LNCAP (cell line): Measurements from ENCODE around the gene MICAL3.

Experiments used
- TF ChIP-seq, protein P1 (sequence below): fragments of 450-650 bp; IDR thresholded peaks from 2 replicates; pipeline ENCODE4 v1.5.1; 2017; ENCODE audit warnings: mild to moderate bottlenecking

The MICAL3 gene

DNA sequence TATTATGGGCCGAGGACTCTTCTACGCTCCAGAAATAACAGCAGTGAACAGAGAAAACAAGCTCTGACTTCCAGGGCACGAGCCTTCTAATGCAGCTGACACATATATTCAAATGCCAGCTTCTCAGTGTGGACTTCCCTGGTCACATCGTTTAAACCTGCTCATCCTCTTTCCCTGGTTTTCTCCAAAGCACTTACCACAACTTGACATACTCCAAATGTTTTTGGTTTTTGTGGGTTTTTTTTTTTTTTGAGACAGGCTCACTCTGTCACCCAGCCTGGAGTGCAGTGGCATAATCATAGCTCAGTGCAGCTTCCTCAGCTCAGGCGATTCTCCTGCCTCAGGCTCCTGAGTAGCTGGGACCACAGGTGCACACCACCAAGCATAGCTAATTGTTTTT lies 105.5 kb downstream of the MICAL3 start:
- TF ChIP-seq, protein P1, sequence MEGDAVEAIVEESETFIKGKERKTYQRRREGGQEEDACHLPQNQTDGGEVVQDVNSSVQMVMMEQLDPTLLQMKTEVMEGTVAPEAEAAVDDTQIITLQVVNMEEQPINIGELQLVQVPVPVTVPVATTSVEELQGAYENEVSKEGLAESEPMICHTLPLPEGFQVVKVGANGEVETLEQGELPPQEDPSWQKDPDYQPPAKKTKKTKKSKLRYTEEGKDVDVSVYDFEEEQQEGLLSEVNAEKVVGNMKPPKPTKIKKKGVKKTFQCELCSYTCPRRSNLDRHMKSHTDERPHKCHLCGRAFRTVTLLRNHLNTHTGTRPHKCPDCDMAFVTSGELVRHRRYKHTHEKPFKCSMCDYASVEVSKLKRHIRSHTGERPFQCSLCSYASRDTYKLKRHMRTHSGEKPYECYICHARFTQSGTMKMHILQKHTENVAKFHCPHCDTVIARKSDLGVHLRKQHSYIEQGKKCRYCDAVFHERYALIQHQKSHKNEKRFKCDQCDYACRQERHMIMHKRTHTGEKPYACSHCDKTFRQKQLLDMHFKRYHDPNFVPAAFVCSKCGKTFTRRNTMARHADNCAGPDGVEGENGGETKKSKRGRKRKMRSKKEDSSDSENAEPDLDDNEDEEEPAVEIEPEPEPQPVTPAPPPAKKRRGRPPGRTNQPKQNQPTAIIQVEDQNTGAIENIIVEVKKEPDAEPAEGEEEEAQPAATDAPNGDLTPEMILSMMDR: no peak

DNA sequence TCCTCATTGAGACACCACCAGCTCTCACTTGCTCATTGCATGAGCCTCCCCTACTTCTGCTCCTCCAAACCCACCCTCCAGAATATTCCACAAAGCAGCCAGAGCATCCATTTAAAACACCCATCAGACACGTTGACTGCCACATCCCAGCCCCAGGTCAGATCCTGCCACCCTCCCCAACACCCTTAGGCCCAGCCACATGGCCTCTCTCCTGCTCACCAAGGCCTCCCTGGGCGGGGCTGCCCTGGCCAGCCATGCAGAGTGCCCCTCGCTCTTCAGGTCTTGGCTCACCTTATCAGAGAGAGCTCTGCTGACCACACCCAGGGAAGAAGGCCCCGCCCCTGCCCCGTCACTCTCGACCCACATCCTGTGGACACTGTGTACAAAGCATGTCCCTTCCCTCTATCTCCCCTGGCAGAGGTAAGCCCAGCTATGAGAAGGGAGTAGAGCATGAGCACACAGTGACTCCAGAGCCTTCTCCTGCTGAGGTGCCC lies 106.8 kb downstream of the MICAL3 start:
- TF ChIP-seq, protein P1: no peak

DNA sequence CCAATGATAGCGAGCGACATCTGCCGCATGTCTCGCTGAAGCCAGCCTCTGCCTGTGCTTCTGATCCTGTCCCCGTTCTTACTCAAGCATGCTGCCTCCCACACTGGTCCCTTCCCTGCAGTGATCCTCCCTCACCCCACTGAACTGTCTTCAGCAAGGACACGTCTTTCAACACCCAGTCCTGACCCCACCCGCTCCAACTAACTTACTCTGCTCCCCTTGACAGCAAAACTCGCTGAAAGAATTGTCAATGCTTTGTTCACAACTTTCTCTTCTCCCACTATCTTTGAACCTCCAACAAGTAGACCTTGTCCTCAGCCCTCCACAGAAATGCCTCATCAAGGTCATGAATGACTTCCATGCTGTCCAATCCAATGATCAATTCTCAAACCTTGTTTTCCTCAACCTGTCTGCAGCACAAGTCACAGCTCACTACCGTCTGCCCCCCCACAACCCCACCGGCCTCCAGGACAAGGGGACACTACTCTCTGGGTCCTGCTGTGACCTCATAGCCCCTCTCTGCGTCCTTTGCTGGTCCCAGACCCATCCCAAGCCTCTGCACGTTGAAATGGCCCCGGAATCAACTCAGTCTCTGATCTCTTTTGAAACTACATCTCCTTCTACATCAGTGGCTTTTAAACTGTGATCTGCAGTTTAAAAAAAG lies 108.0 kb downstream of the MICAL3 start:
- TF ChIP-seq, protein P1: no peak

DNA sequence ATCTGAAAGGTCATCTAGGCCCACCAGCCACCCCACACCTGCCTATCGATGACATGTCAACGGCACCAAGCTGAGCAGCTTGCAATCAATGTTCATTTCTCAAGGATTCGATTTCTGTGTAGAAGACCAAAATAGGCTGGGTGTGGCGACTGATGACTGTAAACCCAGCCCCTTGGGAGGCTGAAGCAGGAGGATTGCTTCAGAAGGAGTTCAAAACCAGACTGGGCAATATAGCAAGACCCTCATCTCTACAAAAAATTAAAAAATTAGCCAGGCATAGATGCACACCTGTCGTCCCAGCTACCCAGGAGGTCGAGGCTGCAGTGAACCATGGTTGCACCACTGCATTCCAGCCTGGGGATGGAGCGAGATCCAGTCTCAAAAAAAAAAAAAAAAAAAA lies 108.7 kb downstream of the MICAL3 start:
- TF ChIP-seq, protein P1: no peak

DNA sequence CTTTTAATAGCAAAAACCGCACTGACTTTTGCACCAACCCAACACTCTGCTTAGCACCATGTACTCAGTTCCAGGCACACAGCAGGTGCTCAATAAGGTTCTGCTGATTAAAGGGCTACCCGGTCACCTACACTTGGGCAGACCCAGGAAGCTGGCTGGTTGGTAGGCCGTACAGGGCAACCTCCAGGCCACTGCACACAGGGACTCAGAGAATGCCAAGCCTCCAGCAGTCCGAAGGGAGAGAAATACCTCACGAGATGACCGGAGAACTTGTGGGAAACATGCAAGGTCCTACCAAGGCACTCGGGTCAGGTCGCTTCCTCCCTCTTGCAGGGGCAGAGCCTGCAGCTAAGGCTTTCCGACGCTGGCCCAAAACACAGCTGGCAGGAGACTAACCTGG lies 109.2 kb downstream of the MICAL3 start:
- TF ChIP-seq, protein P1: no peak

DNA sequence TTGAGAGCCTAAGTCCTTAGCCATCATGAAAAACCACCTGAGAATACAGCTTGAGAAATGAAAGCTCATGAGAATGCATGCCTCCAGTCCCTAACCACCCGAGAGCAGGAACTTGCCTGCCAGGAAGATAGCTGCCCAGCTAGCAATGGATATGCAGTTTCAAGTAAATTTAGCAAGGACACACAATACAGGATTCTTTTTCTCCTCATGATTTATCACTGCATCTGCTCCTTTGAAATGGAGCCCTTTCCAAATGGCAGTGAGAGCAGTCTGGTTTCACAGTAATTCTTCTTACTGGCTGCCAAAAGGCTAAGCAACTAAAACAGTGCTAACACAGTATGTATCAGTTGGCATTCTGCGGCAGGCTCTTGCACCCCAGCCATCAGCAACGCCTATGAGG lies 109.9 kb downstream of the MICAL3 start:
- TF ChIP-seq, protein P1: no peak

DNA sequence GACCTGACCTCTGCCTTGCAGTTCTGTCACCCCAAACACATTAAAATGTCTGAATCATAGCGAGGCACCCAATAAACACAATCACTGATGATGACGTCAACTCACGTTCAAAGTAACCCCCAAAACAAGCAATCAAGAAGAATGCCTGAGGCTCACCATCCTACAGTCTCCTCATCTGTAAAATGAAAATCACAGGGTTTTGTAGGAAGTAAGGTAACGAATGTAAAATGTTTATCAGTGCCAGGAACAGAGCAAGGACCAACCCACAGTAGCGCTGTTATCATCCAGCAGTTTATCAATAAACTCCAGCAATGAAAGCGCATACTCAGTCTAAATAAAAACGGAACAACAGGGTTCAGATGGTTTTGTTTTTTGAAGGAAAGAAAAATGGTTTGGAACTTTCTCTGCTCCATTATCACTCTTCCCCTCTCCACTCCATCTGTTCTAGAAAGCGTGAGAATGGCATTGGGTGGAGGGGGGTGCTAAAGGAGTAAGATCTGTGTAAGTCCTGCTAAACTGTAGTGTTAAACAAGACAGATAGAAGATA lies 110.5 kb downstream of the MICAL3 start:
- TF ChIP-seq, protein P1: no peak
